MCF 10A (cell line): ENCODE data around the gene FSTL3. TPM values are rescaled to one million over a fixed set of nuclear protein-coding genes. Genes with fewer than 3 reads are reported as not detected.

Source experiments
- BruUV-seq: library from RNA; stranded (reverse); fragments of 400-500 nt; replicated peaks from 2 replicates; lab custom pipeline; 2021; lab: Mats Ljungman, UMichigan
- CTCF ChIA-PET: fragments of 300-600 bp; sonication (Branson Sonifier 250); formaldehyde crosslinking; extraction: SDS; loops from one replicate; lab custom pipeline; 2021; ENCODE audit warnings: antibody characterized with exemption, inconsistent platforms; lab: Yijun Ruan, JAX
- POLR2A ChIA-PET: fragments of 300-600, 350-650 bp; sonication (Branson Sonifier 250); formaldehyde crosslinking; extraction: SDS; loops from one replicate; lab custom pipeline; 2020; ENCODE audit warnings: antibody characterized with exemption, inconsistent platforms; lab: Yijun Ruan, JAX
- DNase-seq: peaks from one replicate; pipeline ENCODE4 v3.0.0-alpha.2; 2018; ENCODE audit not compliant: unreplicated experiment
- H3K27ac Mint-ChIP-seq: one replicate; pipeline ENCODE4 v1.8.0; 2022; ENCODE audit warnings: mild to moderate bottlenecking, low read depth, mixed read lengths; ENCODE audit not compliant: unreplicated experiment
- H3K27me3 Mint-ChIP-seq: one replicate; pipeline ENCODE4 v1.8.0; 2022; ENCODE audit warnings: mixed read lengths; ENCODE audit not compliant: insufficient read depth, unreplicated experiment
- H3K36me3 Mint-ChIP-seq: one replicate; pipeline ENCODE4 v1.8.0; 2022; ENCODE audit warnings: mild to moderate bottlenecking, moderate library complexity, mixed read lengths; ENCODE audit not compliant: insufficient read depth, unreplicated experiment
- H3K4me1 Mint-ChIP-seq: one replicate; pipeline ENCODE4 v1.8.0; 2022; ENCODE audit warnings: mixed read lengths; ENCODE audit not compliant: insufficient read depth, unreplicated experiment
- H3K4me3 Mint-ChIP-seq: one replicate; pipeline ENCODE4 v1.8.0; 2022; ENCODE audit warnings: mild to moderate bottlenecking, moderate library complexity, mixed read lengths; ENCODE audit not compliant: unreplicated experiment
- H3K9me3 Mint-ChIP-seq: one replicate; pipeline ENCODE4 v1.8.0; 2022; ENCODE audit warnings: mixed read lengths; ENCODE audit not compliant: unreplicated experiment
- CTCF ChIP-seq: fragments of 200-600 bp; IDR thresholded peaks from one replicate; pipeline ENCODE4 v1.8.0; 2022; ENCODE audit warnings: antibody characterized with exemption, mild to moderate bottlenecking; ENCODE audit not compliant: unreplicated experiment
- intact Hi-C: fragments of 100-400 bp; cut with micrococcal nuclease; formaldehyde crosslinking; loops from 2 replicates; pipeline ENCODE4 v1.14.1; 2022
- total RNA-seq: library from RNA; stranded (reverse); gene quantifications from 2 replicates; pipeline ENCODE4 v1.2.3, GENCODE V29; 2022

FSTL3 gene
- total RNA-seq, 1 experiment from 2014 or later = 183 TPM

DNA sequence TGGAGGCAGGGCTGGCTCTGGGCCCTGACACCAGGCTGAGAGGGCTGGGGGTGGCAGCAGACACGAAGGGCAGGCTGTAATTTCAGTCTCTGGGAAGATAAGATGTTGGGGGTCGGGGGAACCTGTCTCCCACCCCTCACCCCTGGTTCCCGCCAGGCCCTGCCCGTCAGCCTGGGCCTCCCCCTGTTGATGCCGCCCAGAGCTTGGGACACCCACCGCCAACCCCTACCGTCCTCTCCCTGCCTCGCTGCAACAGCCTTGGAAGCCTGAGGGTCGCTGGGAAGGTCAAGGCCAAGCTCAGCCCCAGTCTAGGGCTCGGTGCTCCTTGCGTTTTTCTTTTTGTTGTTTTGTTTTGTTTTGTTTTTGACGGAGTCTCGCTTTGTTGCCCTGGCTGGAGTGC, 47.1 kb downstream of the FSTL3 start:
- ChIA-PET POLR2A (interaction anchor here (0.9 kb wide), 1 partner anchor 28 kb away, joined by 3 read pairs; no protein-coding TSS in a partner anchor), CTCF (interaction anchor here (0.7 kb wide), 1 partner anchor 98 kb away, joined by 3 read pairs; no protein-coding TSS in a partner anchor)
- H3K4me3 Mint-ChIP-seq = no peak overlapping the region
- H3K4me1 Mint-ChIP-seq = no peaks in the 10 kb centered on the region
- H3K9me3 Mint-ChIP-seq = no peaks in the 10 kb centered on the region
- H3K27ac Mint-ChIP-seq = no peak overlapping the region
- intact Hi-C loops = no loop called here
- H3K36me3 Mint-ChIP-seq = no peaks in the 10 kb centered on the region
- BruUV-seq = no TSS peak
- no peak for DNase-seq
- H3K27me3 Mint-ChIP-seq = no peaks in the 10 kb centered on the region
- TF ChIP-seq CTCF = no peak

GRCh38 chr19:723714-724113, 47.5 kb downstream of the FSTL3 start:
- Mint-ChIP-seq H3K36me3 (no peaks in the 10 kb centered on the region), H3K4me1 (no peaks in the 10 kb centered on the region), H3K4me3 (no peak overlapping the region), H3K27ac (no peak overlapping the region), H3K9me3 (no peaks in the 10 kb centered on the region), H3K27me3 (no peaks in the 10 kb centered on the region)
- ChIA-PET CTCF (no interaction called here), POLR2A (interaction anchor here (0.9 kb wide), 1 partner anchor 28 kb away, joined by 3 read pairs; no protein-coding TSS in a partner anchor)
- intact Hi-C loops = no loop called here
- no peak for TF ChIP-seq CTCF
- BruUV-seq = no TSS peak
- DNase-seq = no peak

DNA sequence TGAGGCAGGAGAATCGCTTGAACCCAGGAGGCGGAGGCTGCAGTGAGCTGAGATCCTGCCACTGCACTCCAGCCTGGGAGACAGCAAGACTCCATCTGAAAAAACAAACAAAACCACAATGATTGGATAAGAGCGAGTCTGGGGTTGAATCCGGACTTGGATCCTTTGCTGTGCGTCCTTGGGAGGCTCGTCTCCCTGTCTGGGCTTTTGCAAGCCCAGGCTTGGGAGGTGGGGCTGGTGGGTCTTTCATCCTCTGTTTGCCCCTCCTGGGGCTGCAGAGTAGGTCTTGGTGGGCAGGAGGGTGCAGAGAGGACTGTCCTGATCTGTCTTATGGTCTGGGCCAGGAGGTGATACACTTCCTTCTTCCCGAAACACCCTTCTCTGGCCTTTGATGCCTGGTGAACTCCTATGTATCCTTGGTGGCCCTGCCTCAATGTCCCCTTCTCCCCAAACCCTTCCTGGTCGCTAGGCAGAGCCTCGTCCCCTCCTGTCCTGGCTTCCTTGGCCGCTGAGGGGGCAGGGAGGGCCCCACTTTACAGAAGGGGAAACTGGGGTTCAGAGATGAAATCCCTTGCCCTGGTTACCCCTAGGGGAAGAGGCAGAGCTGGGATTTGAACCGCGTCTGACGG, 49.4 kb downstream of the FSTL3 start:
- no TSS peak for BruUV-seq
- Mint-ChIP-seq H3K4me1 (no peaks in the 10 kb centered on the region), H3K27ac (no peak overlapping the region), H3K4me3 (no peak overlapping the region), H3K9me3 (no peaks in the 10 kb centered on the region), H3K36me3 (no peaks in the 10 kb centered on the region), H3K27me3 (no peaks in the 10 kb centered on the region)
- no peak for DNase-seq
- ChIA-PET CTCF (no interaction called here), POLR2A (no interaction called here)
- intact Hi-C loops = no loop called here
- TF ChIP-seq CTCF = no peak

DNA sequence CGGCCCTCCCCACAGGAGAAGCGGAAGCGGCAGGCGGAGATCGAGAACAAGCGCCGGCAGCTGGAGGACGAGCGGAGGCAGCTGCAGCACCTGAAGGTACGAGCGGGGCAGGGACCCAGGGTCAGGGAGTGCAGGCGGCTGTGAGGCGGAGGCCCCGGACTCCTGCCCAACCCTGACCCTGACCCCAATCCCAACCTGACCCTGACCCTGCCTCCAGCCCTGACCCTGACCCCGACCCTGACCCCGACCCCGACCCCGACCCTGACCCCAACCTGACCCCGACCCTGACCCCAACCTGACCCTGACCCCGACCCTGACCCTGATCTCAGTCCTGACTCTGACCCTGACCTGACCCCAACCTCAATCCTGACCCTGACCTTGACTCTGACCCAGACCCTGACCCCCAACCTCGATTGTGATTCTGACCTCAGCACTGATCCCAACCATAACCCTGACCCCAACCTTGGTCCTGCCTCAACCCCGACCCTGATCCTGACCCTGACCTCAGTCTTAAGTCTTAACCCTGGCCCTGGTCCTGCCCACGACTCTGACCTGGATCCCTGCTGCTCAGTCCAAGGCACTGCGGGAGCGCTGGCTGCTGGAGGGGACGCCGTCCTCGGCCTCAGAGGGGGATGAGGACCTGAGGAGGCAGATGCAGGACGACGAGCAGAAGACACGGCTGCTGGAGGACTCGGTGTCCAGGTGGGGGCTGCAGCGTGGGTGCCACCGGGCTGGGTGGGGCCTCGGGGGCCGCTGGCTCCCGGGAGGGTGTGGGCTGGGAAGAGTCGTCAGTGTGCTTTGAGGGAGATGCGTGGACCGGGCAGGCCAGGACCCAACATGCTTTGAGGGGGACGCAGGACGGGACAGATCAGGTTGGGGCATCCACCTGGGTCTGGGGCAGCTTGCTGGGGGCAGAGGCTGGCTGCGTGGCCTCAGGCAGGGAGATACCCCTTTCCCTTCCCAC, 51.1 kb downstream of the FSTL3 start:
- no peaks in the 10 kb centered on the region for H3K27me3 Mint-ChIP-seq
- no peak for DNase-seq
- no peaks in the 10 kb centered on the region for H3K4me1 Mint-ChIP-seq
- no TSS peak for BruUV-seq
- CTCF ChIA-PET = interaction anchor here (0.7 kb wide), 1 partner anchor 115 kb away, joined by 3 read pairs; no protein-coding TSS in a partner anchor
- no peak overlapping the region for H3K27ac Mint-ChIP-seq
- no peaks in the 10 kb centered on the region for H3K36me3 Mint-ChIP-seq
- no peaks in the 10 kb centered on the region for H3K9me3 Mint-ChIP-seq
- intact Hi-C loops = no loop called here
- no peak for TF ChIP-seq CTCF
- H3K4me3 Mint-ChIP-seq = no peak overlapping the region
- POLR2A ChIA-PET = no interaction called here
